ENCODE measurements around the gene POLD3. TPM values are rescaled to one million over a fixed set of nuclear protein-coding genes. Genes with fewer than 3 reads are reported as not detected.
A peak's percentile ranks its signal among the peaks of the same experiment; 100 is the strongest.

POLD3 gene
- total RNA-seq, 4 donors from 2014 or later: 13.0 to 14.8 (median 14.3) TPM

GRCh38 chr11:74670171-74670570, 77.8 kb downstream of the POLD3 start:
- 85 to 86% methylated on average over 7 of the region's 7 CpGs for WGBS, 2 donors
- intact Hi-C loops (cut with DNase I): no loop called here

GRCh38 chr11:74671520-74672196, 79.3 kb downstream of the POLD3 start:
- no peak overlapping the region for H3K4me3 ChIP-seq (replicated peaks in 1 of 3)
- no peaks in the 10 kb centered on the region for H3K9me3 ChIP-seq
- TF ChIP-seq POLR2A (IDR thresholded peaks at IDR 0.05) (no peak), CTCF (IDR thresholded peaks at IDR 0.05) (no peak)
- no peaks in the 10 kb centered on the region for H3K27me3 ChIP-seq
- no peak for DNase-seq
- H3K27ac ChIP-seq: no peak overlapping the region
- no peaks in the 10 kb centered on the region for H3K4me1 ChIP-seq
- 72 to 74% methylated on average over 10 of the region's 10 CpGs for WGBS, 2 donors
- no peaks in the 10 kb centered on the region for H3K36me3 ChIP-seq
- intact Hi-C loops (cut with DNase I): no loop called here

More at GRCh38 chr11:74670171-74670570, 77.8 kb downstream of the POLD3 start:
- H3K27ac ChIP-seq: no peak overlapping the region
- H3K27me3 ChIP-seq: no peaks in the 10 kb centered on the region
- no peak for DNase-seq
- TF ChIP-seq CTCF (IDR thresholded peaks at IDR 0.05) (no peak), POLR2A (IDR thresholded peaks at IDR 0.05) (no peak)
- no peaks in the 10 kb centered on the region for H3K4me1 ChIP-seq
- H3K4me3 ChIP-seq (replicated peaks in 1 of 3): no peak overlapping the region
- no peaks in the 10 kb centered on the region for H3K36me3 ChIP-seq
- H3K9me3 ChIP-seq: no peaks in the 10 kb centered on the region

GRCh38 chr11:74672332-74672955, 80.1 kb downstream of the POLD3 start:
- Histone ChIP-seq H3K4me1 (no peaks in the 10 kb centered on the region), H3K27ac (no peak overlapping the region), H3K9me3 (no peaks in the 10 kb centered on the region), H3K36me3 (no peaks in the 10 kb centered on the region), H3K27me3 (no peaks in the 10 kb centered on the region), H3K4me3 (replicated peaks in 1 of 3) (no peak overlapping the region)
- DNase-seq: no peak
- no peak for TF ChIP-seq CTCF (IDR thresholded peaks at IDR 0.05)
- WGBS, 2 donors: 63 to 69% methylated on average over 4 of the region's 4 CpGs
- intact Hi-C loops (cut with DNase I): no loop called here

- no peak overlapping the region for H3K4me3 ChIP-seq (replicated peaks in 1 of 3)
- peak in 1 of 2 donors; percentile 12 for DNase-seq
- H3K27me3 ChIP-seq: no peaks in the 10 kb centered on the region
- WGBS, 2 donors: 74 to 76% methylated on average over 12 of the region's 12 CpGs
- H3K27ac ChIP-seq: no peak overlapping the region
- intact Hi-C loops (cut with DNase I): no loop called here
- no peaks in the 10 kb centered on the region for H3K4me1 ChIP-seq
- H3K9me3 ChIP-seq: no peaks in the 10 kb centered on the region
- no peaks in the 10 kb centered on the region for H3K36me3 ChIP-seq
- TF ChIP-seq CTCF (IDR thresholded peaks at IDR 0.05) (no peak), POLR2A (IDR thresholded peaks at IDR 0.05) (no peak)
Measured at GRCh38 chr11:74672956-74673692, 80.7 kb downstream of the POLD3 start.

Measured in thyroid gland (tissue), 4 donors.